ENCODE measurements around the gene PIK3CA. TPM values are rescaled to one million over a fixed set of nuclear protein-coding genes. Genes with fewer than 3 reads are reported as not detected.
A peak's percentile ranks its signal among the peaks of the same experiment; 100 is the strongest.
"Not testable (repeated sequence)": the region's sequence is repeated elsewhere in the genome, so short reads cannot be mapped to it uniquely, and the experiment has no call there.

PIK3CA gene
- total RNA-seq, 4 donors from 2014 or later: 19.0 to 39.8 (median 22.4) TPM

GRCh38 chr3:179266701-179267211, 118.6 kb downstream of the PIK3CA start:
- 58 to 78% methylated on average over 14 to 21 of the region's 21 CpGs for WGBS, 2 donors
- no peaks in the 10 kb centered on the region for H3K9me3 ChIP-seq
- H3K27ac ChIP-seq: no peak overlapping the region
- TF ChIP-seq POLR2A (IDR thresholded peaks at IDR 0.05): no peak
- TF ChIP-seq, protein P1, sequence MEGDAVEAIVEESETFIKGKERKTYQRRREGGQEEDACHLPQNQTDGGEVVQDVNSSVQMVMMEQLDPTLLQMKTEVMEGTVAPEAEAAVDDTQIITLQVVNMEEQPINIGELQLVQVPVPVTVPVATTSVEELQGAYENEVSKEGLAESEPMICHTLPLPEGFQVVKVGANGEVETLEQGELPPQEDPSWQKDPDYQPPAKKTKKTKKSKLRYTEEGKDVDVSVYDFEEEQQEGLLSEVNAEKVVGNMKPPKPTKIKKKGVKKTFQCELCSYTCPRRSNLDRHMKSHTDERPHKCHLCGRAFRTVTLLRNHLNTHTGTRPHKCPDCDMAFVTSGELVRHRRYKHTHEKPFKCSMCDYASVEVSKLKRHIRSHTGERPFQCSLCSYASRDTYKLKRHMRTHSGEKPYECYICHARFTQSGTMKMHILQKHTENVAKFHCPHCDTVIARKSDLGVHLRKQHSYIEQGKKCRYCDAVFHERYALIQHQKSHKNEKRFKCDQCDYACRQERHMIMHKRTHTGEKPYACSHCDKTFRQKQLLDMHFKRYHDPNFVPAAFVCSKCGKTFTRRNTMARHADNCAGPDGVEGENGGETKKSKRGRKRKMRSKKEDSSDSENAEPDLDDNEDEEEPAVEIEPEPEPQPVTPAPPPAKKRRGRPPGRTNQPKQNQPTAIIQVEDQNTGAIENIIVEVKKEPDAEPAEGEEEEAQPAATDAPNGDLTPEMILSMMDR (IDR thresholded peaks at IDR 0.05): no peak
- no peak for DNase-seq
- no peak overlapping the region for H3K4me3 ChIP-seq (replicated peaks in 1 of 3)
- H3K36me3 ChIP-seq: no peaks in the 10 kb centered on the region
- H3K4me1 ChIP-seq: peaks cover 0 to 2% of the 10 kb centered on the region in 2 donors
- H3K27me3 ChIP-seq: no peaks in the 10 kb centered on the region
- intact Hi-C loops (cut with DNase I): loop anchor here (5.0 kb wide), 1 partner anchor 114 kb away; no protein-coding TSS in a partner anchor

DNA sequence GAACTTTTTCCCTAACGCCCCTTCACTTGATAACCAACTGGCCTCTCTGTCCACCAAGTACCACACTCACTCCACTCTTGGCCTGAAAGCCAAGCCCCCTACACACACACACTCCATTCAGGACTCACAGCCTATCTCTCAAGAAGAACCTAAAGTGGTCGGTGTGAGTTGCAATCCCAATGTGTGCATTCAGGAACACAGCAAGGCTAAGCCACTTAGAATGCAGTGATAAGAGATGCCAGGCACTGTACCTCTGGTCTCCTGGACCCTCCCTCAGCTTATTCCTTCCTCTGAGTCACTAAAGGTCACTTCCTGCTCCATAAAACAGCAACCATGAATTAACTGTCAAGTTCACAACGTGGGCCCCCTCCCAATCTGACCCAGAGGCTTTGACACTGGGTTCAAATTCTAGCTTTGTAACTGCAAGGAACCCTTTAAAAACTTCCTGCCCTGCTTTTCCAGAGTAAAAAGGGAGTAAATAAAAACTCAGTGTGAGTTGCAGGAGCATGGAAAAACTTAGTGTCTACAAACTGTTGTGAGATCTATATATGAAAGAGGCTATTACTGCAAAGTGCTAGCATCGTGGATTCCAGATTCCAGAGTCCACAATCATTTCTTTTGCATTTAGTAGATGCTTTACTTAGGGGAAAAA, 120.4 kb downstream of the PIK3CA start:
- WGBS, 2 donors: 46% methylated on average over 4 of the region's 4 CpGs

DNA sequence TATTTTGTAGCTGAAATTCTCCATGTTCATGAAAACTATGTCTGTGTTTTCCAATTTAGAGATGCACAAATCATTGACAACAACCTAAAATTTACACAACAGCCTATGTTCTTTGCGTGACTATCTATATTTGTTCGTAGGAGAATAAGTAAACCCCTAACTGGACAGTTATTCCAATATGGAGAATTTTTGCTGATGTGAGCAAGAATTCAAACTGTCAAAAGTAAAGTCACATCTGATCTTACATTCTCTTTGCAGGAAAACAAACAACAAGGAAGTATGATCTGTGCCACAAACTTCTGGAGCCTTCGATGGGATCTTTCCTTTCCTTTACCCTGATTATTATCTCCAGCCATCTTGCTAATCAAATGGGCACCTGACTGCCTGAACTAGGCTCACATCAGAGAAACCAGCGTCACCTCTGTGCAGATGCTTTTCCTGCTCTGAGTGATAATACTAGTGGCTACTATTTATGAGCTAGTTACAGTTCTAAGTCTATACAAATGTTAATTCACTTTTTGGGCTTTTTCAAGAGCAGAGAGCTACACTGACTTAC, 121.1 kb downstream of the PIK3CA start:
- no peak for DNase-seq
- H3K36me3 ChIP-seq: no peaks in the 10 kb centered on the region
- WGBS, 2 donors: 81 to 86% methylated on average over 4 of the region's 4 CpGs
- TF ChIP-seq, protein P1 (IDR thresholded peaks at IDR 0.05): no peak
- TF ChIP-seq POLR2A (IDR thresholded peaks at IDR 0.05): no peak
- H3K4me3 ChIP-seq (replicated peaks in 1 of 3): no peak overlapping the region
- intact Hi-C loops (cut with DNase I): loop anchor here (5.0 kb wide), 1 partner anchor 117 kb away; no protein-coding TSS in a partner anchor
- H3K27ac ChIP-seq: no peak overlapping the region
- H3K27me3 ChIP-seq: no peaks in the 10 kb centered on the region
- no peaks in the 10 kb centered on the region for H3K4me1 ChIP-seq
- H3K9me3 ChIP-seq: no peaks in the 10 kb centered on the region

More for the DNA sequence above, 120.4 kb downstream of the PIK3CA start:
- DNase-seq: no peak
- H3K9me3 ChIP-seq: no peaks in the 10 kb centered on the region
- no peaks in the 10 kb centered on the region for H3K27me3 ChIP-seq
- H3K27ac ChIP-seq: no peak overlapping the region
- no peak overlapping the region for H3K4me3 ChIP-seq (replicated peaks in 1 of 3)
- intact Hi-C loops (cut with DNase I): loop anchor here (5.0 kb wide), 1 partner anchor 116 kb away; no protein-coding TSS in a partner anchor
- TF ChIP-seq, protein P1 (IDR thresholded peaks at IDR 0.05): no peak
- TF ChIP-seq POLR2A (IDR thresholded peaks at IDR 0.05): no peak
- no peaks in the 10 kb centered on the region for H3K36me3 ChIP-seq
- no peaks in the 10 kb centered on the region for H3K4me1 ChIP-seq

DNA sequence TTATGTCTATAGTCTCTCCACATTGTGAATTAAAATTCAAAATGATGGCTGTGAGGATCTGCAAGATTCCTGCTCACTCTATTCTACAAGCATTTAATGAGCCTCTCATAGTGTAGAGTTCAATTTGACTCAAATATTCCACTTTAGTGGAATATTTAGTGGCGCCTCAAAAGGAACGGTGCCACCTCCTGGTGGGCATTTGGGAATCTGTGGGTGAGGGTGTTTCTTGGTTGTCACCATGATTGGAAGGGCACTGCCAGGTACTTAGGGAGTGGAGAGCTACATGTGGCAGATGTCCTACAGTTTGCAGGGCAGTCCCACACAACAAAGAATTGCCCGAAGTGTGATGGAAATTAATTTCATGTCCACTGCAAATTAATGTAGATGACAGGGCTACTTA, 124.2 kb downstream of the PIK3CA start:
- intact Hi-C loops (cut with DNase I): no loop called here
- Histone ChIP-seq H3K4me3 (replicated peaks in 1 of 3) (no peak overlapping the region), H3K9me3 (no peaks in the 10 kb centered on the region), H3K4me1 (no peaks in the 10 kb centered on the region), H3K36me3 (no peaks in the 10 kb centered on the region), H3K27ac (no peak overlapping the region), H3K27me3 (no peaks in the 10 kb centered on the region)
- 94 to 96% methylated on average over 3 of the region's 3 CpGs for WGBS, 2 donors
- TF ChIP-seq POLR2A (IDR thresholded peaks at IDR 0.05): no peak
- TF ChIP-seq, protein P1 (IDR thresholded peaks at IDR 0.05): peak in 1 of 6 experiments; percentile 11
- DNase-seq: no peak

DNA sequence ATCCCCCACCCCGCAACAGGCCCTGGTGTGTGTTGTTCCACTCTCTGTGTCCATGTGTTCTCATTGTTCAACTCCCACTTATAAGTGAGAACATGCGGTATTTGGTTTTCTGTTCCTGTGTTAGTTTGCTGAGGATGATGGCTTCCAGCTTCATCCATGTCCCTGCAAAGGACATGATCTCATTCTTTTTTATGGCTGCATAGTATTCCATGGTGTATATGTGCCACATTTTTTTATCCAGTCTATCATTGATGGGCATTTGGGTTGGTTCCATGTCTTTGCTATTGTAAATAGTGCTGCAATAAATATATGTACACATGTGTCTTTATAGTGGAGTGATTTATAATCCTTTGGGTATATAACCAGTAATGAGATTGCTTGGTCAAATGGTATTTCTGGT, 126.3 kb downstream of the PIK3CA start:
- H3K4me3 ChIP-seq (replicated peaks in 1 of 3); H3K27ac ChIP-seq; DNase-seq; H3K27me3 ChIP-seq; H3K9me3 ChIP-seq; H3K4me1 ChIP-seq; H3K36me3 ChIP-seq; intact Hi-C loops (cut with DNase I): not testable (repeated sequence)
- WGBS, 2 donors: 93 to 95% methylated on average over 2 of the region's 2 CpGs
